OCI-LY7 (cell line): ENCODE data around the gene ZNF775.

Experiments used
- EZH2phosphoT487 ChIP-seq: fragments of 200-600 bp; sonication (generic); IDR thresholded peaks from 2 replicates; pipeline ENCODE4 v1.6.1; 2018; ENCODE audit warnings: low read depth, borderline replicate concordance, mild to moderate bottlenecking, mixed run types, antibody characterized with exemption, low read length, moderate library complexity, mixed read lengths
- TF ChIP-seq, protein P1 (sequence below): fragments of 200-600 bp; sonication (generic); conservative IDR thresholded peaks from 2 replicates; pipeline ENCODE4 v1.5.1; 2014; ENCODE audit warnings: mild to moderate bottlenecking, antibody characterized with exemption, low read length, moderate library complexity, mixed read lengths

DNA sequence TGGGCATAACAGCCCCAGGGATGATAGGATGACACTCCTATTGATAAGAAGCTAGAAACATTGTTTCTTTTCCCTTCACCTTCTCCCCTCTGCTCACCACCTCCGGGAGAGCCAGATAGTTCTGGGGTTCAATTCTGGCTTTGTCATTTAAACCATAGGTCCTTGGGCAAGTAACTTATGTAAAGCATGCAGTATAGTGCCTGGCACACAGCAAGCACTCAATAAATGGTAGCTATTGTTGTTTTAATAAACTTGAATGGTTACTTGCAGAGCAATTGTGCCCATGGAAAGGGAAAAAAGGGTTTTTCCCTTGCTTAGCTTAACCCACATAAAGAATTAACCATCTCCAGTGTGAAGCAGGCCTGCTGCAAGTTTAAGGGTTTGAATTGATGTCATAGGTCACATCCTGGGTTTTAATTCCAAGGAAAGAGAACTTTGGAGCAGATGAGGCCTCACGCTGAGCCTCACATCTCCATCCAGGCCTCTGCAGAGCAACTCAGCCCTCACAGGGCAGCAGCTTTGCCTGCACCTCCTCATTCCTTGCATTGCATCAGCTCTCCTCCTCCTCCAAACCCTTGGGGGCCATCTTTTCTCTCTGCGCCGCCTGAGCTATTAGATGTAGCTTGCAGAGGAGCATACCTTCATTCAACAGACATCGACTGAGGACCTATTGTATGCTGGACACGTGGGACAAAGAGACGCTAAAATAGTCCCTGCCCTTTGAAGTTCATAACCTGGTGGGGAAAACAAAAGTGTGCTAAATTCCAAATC lies 22.9 kb downstream of the ZNF775 start:
- TF ChIP-seq, protein P1, sequence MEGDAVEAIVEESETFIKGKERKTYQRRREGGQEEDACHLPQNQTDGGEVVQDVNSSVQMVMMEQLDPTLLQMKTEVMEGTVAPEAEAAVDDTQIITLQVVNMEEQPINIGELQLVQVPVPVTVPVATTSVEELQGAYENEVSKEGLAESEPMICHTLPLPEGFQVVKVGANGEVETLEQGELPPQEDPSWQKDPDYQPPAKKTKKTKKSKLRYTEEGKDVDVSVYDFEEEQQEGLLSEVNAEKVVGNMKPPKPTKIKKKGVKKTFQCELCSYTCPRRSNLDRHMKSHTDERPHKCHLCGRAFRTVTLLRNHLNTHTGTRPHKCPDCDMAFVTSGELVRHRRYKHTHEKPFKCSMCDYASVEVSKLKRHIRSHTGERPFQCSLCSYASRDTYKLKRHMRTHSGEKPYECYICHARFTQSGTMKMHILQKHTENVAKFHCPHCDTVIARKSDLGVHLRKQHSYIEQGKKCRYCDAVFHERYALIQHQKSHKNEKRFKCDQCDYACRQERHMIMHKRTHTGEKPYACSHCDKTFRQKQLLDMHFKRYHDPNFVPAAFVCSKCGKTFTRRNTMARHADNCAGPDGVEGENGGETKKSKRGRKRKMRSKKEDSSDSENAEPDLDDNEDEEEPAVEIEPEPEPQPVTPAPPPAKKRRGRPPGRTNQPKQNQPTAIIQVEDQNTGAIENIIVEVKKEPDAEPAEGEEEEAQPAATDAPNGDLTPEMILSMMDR, result no peak
- no peak for TF ChIP-seq EZH2phosphoT487
